ENCODE measurements around the gene TWIST2.

TWIST2 gene

GRCh38 chr2:238861766-238862315 is 14.0 kb downstream of the TWIST2 start:
- Histone ChIP-seq H3K79me2 (ENCODE audit: insufficient read depth, low read length) (no peaks in the 10 kb centered on the region), H3K4me3 (ENCODE audit: low read length, poor library complexity, severe bottlenecking) (no peak overlapping the region), H3K9me3 (ENCODE audit: insufficient read depth, low read depth, low read length) (no peaks in the 10 kb centered on the region), H3K4me2 (ENCODE audit: low read depth, low read length, poor library complexity, severe bottlenecking) (no peak overlapping the region), H3K9ac (ENCODE audit: low read depth, low read length, poor library complexity, severe bottlenecking) (no peak overlapping the region), H3K9me2 (replicated peaks; ENCODE audit: low read depth, low read length) (no peaks in the 10 kb centered on the region), H3K4me1 (ENCODE audit: insufficient read depth, low read length, poor library complexity, severe bottlenecking) (no peaks in the 10 kb centered on the region), H3K36me3 (ENCODE audit: insufficient read depth, low read length) (no peaks in the 10 kb centered on the region), H3F3A (ENCODE audit: low read depth) (no peaks in the 10 kb centered on the region), H2AFZ (ENCODE audit: low read length) (no peak overlapping the region), H3K27me3 (ENCODE audit: insufficient read depth, low read length, poor library complexity, severe bottlenecking) (no peaks in the 10 kb centered on the region), H4K20me1 (ENCODE audit: insufficient read depth, low read length, poor library complexity, severe bottlenecking) (no peaks in the 10 kb centered on the region)
- TF ChIP-seq CTCF (conservative IDR thresholded peaks at IDR 0.05; ENCODE audit: low read length) (no peak), EZH2phosphoT487 (IDR thresholded peaks at IDR 0.05; ENCODE audit: borderline replicate concordance) (no peak)

- H3K36me3 ChIP-seq (ENCODE audit: insufficient read depth, low read length): no peaks in the 10 kb centered on the region
- H3F3A ChIP-seq (ENCODE audit: low read depth): no peaks in the 10 kb centered on the region
- H3K9me3 ChIP-seq (ENCODE audit: insufficient read depth, low read depth, low read length): no peaks in the 10 kb centered on the region
- no peaks in the 10 kb centered on the region for H3K79me2 ChIP-seq (ENCODE audit: insufficient read depth, low read length)
- H3K4me1 ChIP-seq (ENCODE audit: insufficient read depth, low read length, poor library complexity, severe bottlenecking): no peaks in the 10 kb centered on the region
- no peaks in the 10 kb centered on the region for H4K20me1 ChIP-seq (ENCODE audit: insufficient read depth, low read length, poor library complexity, severe bottlenecking)
- H3K9me2 ChIP-seq (replicated peaks; ENCODE audit: low read depth, low read length): no peaks in the 10 kb centered on the region
- H3K4me2 ChIP-seq (ENCODE audit: low read depth, low read length, poor library complexity, severe bottlenecking): no peak overlapping the region
- H3K4me3 ChIP-seq (ENCODE audit: low read length, poor library complexity, severe bottlenecking): no peak overlapping the region
- H3K27me3 ChIP-seq (ENCODE audit: insufficient read depth, low read length, poor library complexity, severe bottlenecking): no peaks in the 10 kb centered on the region
- TF ChIP-seq EZH2phosphoT487 (IDR thresholded peaks at IDR 0.05; ENCODE audit: borderline replicate concordance) (no peak), CTCF (conservative IDR thresholded peaks at IDR 0.05; ENCODE audit: low read length) (no peak)
- no peak overlapping the region for H3K9ac ChIP-seq (ENCODE audit: low read depth, low read length, poor library complexity, severe bottlenecking)
- no peak overlapping the region for H2AFZ ChIP-seq (ENCODE audit: low read length)
Measured at GRCh38 chr2:238862701-238863100, 14.8 kb downstream of the TWIST2 start.

GRCh38 chr2:238863231-238863630 is 15.3 kb downstream of the TWIST2 start:
- no peak for TF ChIP-seq EZH2phosphoT487 (IDR thresholded peaks at IDR 0.05; ENCODE audit: borderline replicate concordance)
- TF ChIP-seq CTCF (conservative IDR thresholded peaks at IDR 0.05; ENCODE audit: low read length): no peak
- Histone ChIP-seq H3K9me3 (ENCODE audit: insufficient read depth, low read depth, low read length) (no peaks in the 10 kb centered on the region), H3K9ac (ENCODE audit: low read depth, low read length, poor library complexity, severe bottlenecking) (no peak overlapping the region), H3K36me3 (ENCODE audit: insufficient read depth, low read length) (no peaks in the 10 kb centered on the region), H3K9me2 (replicated peaks; ENCODE audit: low read depth, low read length) (no peaks in the 10 kb centered on the region), H3K4me1 (ENCODE audit: insufficient read depth, low read length, poor library complexity, severe bottlenecking) (no peaks in the 10 kb centered on the region), H3K4me3 (ENCODE audit: low read length, poor library complexity, severe bottlenecking) (no peak overlapping the region), H3K79me2 (ENCODE audit: insufficient read depth, low read length) (no peaks in the 10 kb centered on the region), H3F3A (ENCODE audit: low read depth) (no peaks in the 10 kb centered on the region), H3K27me3 (ENCODE audit: insufficient read depth, low read length, poor library complexity, severe bottlenecking) (no peaks in the 10 kb centered on the region), H3K4me2 (ENCODE audit: low read depth, low read length, poor library complexity, severe bottlenecking) (no peak overlapping the region), H2AFZ (ENCODE audit: low read length) (no peak overlapping the region), H4K20me1 (ENCODE audit: insufficient read depth, low read length, poor library complexity, severe bottlenecking) (no peaks in the 10 kb centered on the region)

Measured in Loucy (cell line).